Neural progenitor cell (in vitro differentiated cells): ENCODE measurements around the gene SPATA18. TPM values are rescaled to one million over a fixed set of nuclear protein-coding genes. Genes with fewer than 3 reads are reported as not detected.

Experiments used
- DNase-seq: peaks from one replicate; pipeline ENCODE4 v3.0.0-alpha.2; 2016; ENCODE audit warnings: low spot score
- H2AFZ ChIP-seq: fragments of 200-600 bp; sonication (generic); replicated peaks from 2 replicates; pipeline ENCODE4 v1.6.1; 2016; ENCODE audit warnings: antibody characterized with exemption
- H3F3A ChIP-seq: fragments of 200-600 bp; sonication (generic); 2 replicates; pipeline ENCODE4 v1.6.1; 2016; ENCODE audit warnings: antibody characterized with exemption, low read depth
- H3K27ac ChIP-seq: fragments of 200-600 bp; sonication (generic); 2 replicates; pipeline ENCODE4 v1.5.1; 2016; ENCODE audit warnings: mild to moderate bottlenecking
- H3K27me3 ChIP-seq: fragments of 200-600 bp; sonication (generic); 2 replicates; pipeline ENCODE4 v1.6.1; 2016; ENCODE audit warnings: mild to moderate bottlenecking, moderate library complexity
- H3K36me3 ChIP-seq: fragments of 200-600 bp; sonication (generic); 2 replicates; pipeline ENCODE4 v1.5.1; 2016
- H3K4me1 ChIP-seq: fragments of 200-600 bp; sonication (generic); 2 replicates; pipeline ENCODE4 v1.6.1; 2016; ENCODE audit warnings: mixed run types
- H3K4me2 ChIP-seq: fragments of 200-600 bp; sonication (generic); 2 replicates; pipeline ENCODE4 v1.6.1; 2016
- H3K4me3 ChIP-seq: fragments of 200-600 bp; sonication (generic); 2 replicates; pipeline ENCODE4 v1.5.1; 2016
- H3K79me2 ChIP-seq: fragments of 200-600 bp; sonication (generic); 2 replicates; pipeline ENCODE4 v1.6.1; 2016; ENCODE audit warnings: low read depth
- H3K9ac ChIP-seq: fragments of 200-600 bp; sonication (generic); 2 replicates; pipeline ENCODE4 v1.6.1; 2016
- H3K9me3 ChIP-seq: fragments of 200-600 bp; sonication (generic); 2 replicates; pipeline ENCODE4 v1.5.1; 2016; ENCODE audit warnings: low read depth
- H4K20me1 ChIP-seq: fragments of 200-600 bp; sonication (generic); 2 replicates; pipeline ENCODE4 v1.6.1; 2016; ENCODE audit warnings: low read depth
- H3K27ac Mint-ChIP-seq: 3 replicates; pipeline ENCODE4 v1.8.0; 2021; ENCODE audit warnings: mixed read lengths
- H3K27me3 Mint-ChIP-seq: 2 replicates; pipeline ENCODE4 v1.8.0; 2022; ENCODE audit warnings: low read depth, mild to moderate bottlenecking, inconsistent platforms, moderate library complexity, mixed read lengths; ENCODE audit not compliant: insufficient read depth
- H3K36me3 Mint-ChIP-seq: 3 replicates; pipeline ENCODE4 v1.8.0; 2021; ENCODE audit warnings: mixed read lengths
- H3K4me1 Mint-ChIP-seq: 3 replicates; pipeline ENCODE4 v1.8.0; 2021; ENCODE audit warnings: mixed read lengths
- H3K4me3 Mint-ChIP-seq: 3 replicates; pipeline ENCODE4 v1.8.0; 2021; ENCODE audit warnings: mild to moderate bottlenecking, moderate library complexity, mixed read lengths
- H3K9me3 Mint-ChIP-seq: 3 replicates; pipeline ENCODE4 v1.8.0; 2020; ENCODE audit warnings: mixed read lengths
- CTCF ChIP-seq: fragments of 200-600 bp; sonication (generic); IDR thresholded peaks from 2 replicates; pipeline ENCODE4 v1.5.1; 2017; ENCODE audit warnings: antibody characterized with exemption, mild to moderate bottlenecking
- EZH2 ChIP-seq: fragments of 200-600 bp; sonication (generic); IDR thresholded peaks from 2 replicates; pipeline ENCODE4 v1.6.1; 2017; ENCODE audit warnings: antibody characterized with exemption, mild to moderate bottlenecking, moderate library complexity
- EZH2phosphoT487 ChIP-seq: fragments of 200-600 bp; sonication (generic); IDR thresholded peaks from 2 replicates; pipeline ENCODE4 v1.6.1; 2017; ENCODE audit warnings: antibody characterized with exemption
- total RNA-seq: library from RNA; depleted of rRNA; stranded (reverse); fragments of >200 nt; gene quantifications from 2 replicates; pipeline ENCODE4 v1.2.3, GENCODE V29; 2015; ENCODE audit warnings: low replicate concordance

The SPATA18 gene
- total RNA-seq, 1 donor from 2014 or later, result 5.4 TPM

DNA sequence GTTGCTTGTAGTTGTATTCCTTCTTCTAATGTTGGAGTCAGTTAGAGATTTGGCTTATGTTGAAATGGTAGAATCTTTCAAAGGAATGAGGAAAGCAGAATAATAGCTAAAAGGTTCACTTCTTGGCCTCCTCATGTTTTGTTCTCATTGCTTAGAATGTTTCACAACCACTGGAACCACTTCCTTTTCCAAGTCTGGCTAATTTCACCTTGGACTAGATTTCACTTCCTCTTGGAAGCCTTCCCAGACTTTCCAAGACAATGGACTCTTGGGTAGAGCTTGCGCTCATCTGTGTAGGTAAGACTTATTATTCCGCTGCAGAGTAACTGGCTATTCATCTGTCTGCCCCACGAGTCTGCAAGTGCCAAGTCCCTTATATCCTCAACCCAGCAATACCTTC lies 8.3 kb downstream of the SPATA18 start:
- no peaks in the 10 kb centered on the region for H3K79me2 ChIP-seq
- H3K4me3 ChIP-seq, result no peak overlapping the region
- H3K4me1 ChIP-seq, result no peaks in the 10 kb centered on the region
- no peak overlapping the region for H3K4me2 ChIP-seq
- no peaks in the 10 kb centered on the region for H3K4me1 Mint-ChIP-seq
- H3K9ac ChIP-seq, result no peak overlapping the region
- TF ChIP-seq EZH2phosphoT487, result no peak
- TF ChIP-seq EZH2, result no peak
- no peak for TF ChIP-seq CTCF
- H3K36me3 ChIP-seq, result no peaks in the 10 kb centered on the region
- H3K27me3 ChIP-seq, result no peaks in the 10 kb centered on the region
- no peak for DNase-seq
- H3K36me3 Mint-ChIP-seq, result no peaks in the 10 kb centered on the region
- H3K9me3 Mint-ChIP-seq, result no peaks in the 10 kb centered on the region
- no peaks in the 10 kb centered on the region for H3K27me3 Mint-ChIP-seq
- H2AFZ ChIP-seq, result no peak overlapping the region
- H3K4me3 Mint-ChIP-seq, result no peak overlapping the region
- no peaks in the 10 kb centered on the region for H4K20me1 ChIP-seq
- no peak overlapping the region for H3K27ac ChIP-seq
- H3K27ac Mint-ChIP-seq, result no peak overlapping the region
- no peaks in the 10 kb centered on the region for H3F3A ChIP-seq
- H3K9me3 ChIP-seq, result no peaks in the 10 kb centered on the region

- no peak overlapping the region for H2AFZ ChIP-seq
- no peaks in the 10 kb centered on the region for H3K27me3 Mint-ChIP-seq
- TF ChIP-seq EZH2 (no peak), CTCF (no peak), EZH2phosphoT487 (no peak)
- H3K27me3 ChIP-seq, result peaks cover 1% of the 10 kb centered on the region
- no peaks in the 10 kb centered on the region for H3K36me3 Mint-ChIP-seq
- H3K27ac Mint-ChIP-seq, result no peak overlapping the region
- peaks cover 15% of the 10 kb centered on the region for H3K4me1 ChIP-seq
- peaks cover 8% of the 10 kb centered on the region for H3K9me3 Mint-ChIP-seq
- no peaks in the 10 kb centered on the region for H3K36me3 ChIP-seq
- no peaks in the 10 kb centered on the region for H4K20me1 ChIP-seq
- peaks cover 15% of the 10 kb centered on the region for H3K4me1 Mint-ChIP-seq
- H3K79me2 ChIP-seq, result no peaks in the 10 kb centered on the region
- no peak overlapping the region for H3K4me3 ChIP-seq
- H3K9me3 ChIP-seq, result no peaks in the 10 kb centered on the region
- no peak for DNase-seq
- no peak overlapping the region for H3K4me3 Mint-ChIP-seq
- H3K27ac ChIP-seq, result no peak overlapping the region
- H3F3A ChIP-seq, result peaks cover 16% of the 10 kb centered on the region
- no peak overlapping the region for H3K4me2 ChIP-seq
- no peak overlapping the region for H3K9ac ChIP-seq
Observed at GRCh38 chr4:52069571-52069970, 18.5 kb downstream of the SPATA18 start.

GRCh38 chr4:52071791-52072546 lies 20.9 kb downstream of the SPATA18 start:
- TF ChIP-seq EZH2, result no peak
- no peak for TF ChIP-seq CTCF
- no peak for TF ChIP-seq EZH2phosphoT487
- H3F3A ChIP-seq, result peaks cover 16% of the 10 kb centered on the region
- H3K27ac ChIP-seq, result peak overlapping the region; percentile 57
- H3K9me3 ChIP-seq, result no peaks in the 10 kb centered on the region
- H4K20me1 ChIP-seq, result no peaks in the 10 kb centered on the region
- Mint-ChIP-seq H3K4me1 (peaks cover 17% of the 10 kb centered on the region), H3K36me3 (no peaks in the 10 kb centered on the region), H3K27ac (peak overlapping the region; percentile 27), H3K4me3 (peak overlapping the region; percentile 74), H3K9me3 (peaks cover 6% of the 10 kb centered on the region), H3K27me3 (no peaks in the 10 kb centered on the region)
- peak overlapping the region; percentile 66 for H3K4me2 ChIP-seq
- H3K4me3 ChIP-seq, result peak overlapping the region; percentile 24
- H2AFZ ChIP-seq, result peak overlapping the region; percentile 69
- H3K27me3 ChIP-seq, result peaks cover 25% of the 10 kb centered on the region
- peaks cover 23% of the 10 kb centered on the region for H3K4me1 ChIP-seq
- H3K36me3 ChIP-seq, result no peaks in the 10 kb centered on the region
- no peak overlapping the region for H3K9ac ChIP-seq
- no peaks in the 10 kb centered on the region for H3K79me2 ChIP-seq
- DNase-seq, result peak; percentile 74
